ENCODE results near the gene DCAF6.

- TF ChIP-seq YY1 (IDR thresholded peaks at IDR 0.05; ENCODE audit: insufficient read depth, insufficient read length): no peak
- TF ChIP-seq ZNF274 (IDR thresholded peaks at IDR 0.05; ENCODE audit: low read depth, low read length): no peak
- no peak for TF ChIP-seq SUZ12 (IDR thresholded peaks at IDR 0.05; ENCODE audit: extremely low read depth, insufficient read depth, insufficient read length)
These were observed 69.0 kb downstream of the DCAF6 start for GRCh38 chr1:168005529-168005928.
